NCI-H345 treated with DMSO at 0.1 percent for 48 hours (cell line): Measurements from ENCODE around the gene ERC2.

Experiments
- DNase-seq: peaks from one replicate; lab custom pipeline; 2025; ENCODE audit not compliant: unreplicated experiment; lab: John Stamatoyannopoulos, UW

Gene ERC2

DNA sequence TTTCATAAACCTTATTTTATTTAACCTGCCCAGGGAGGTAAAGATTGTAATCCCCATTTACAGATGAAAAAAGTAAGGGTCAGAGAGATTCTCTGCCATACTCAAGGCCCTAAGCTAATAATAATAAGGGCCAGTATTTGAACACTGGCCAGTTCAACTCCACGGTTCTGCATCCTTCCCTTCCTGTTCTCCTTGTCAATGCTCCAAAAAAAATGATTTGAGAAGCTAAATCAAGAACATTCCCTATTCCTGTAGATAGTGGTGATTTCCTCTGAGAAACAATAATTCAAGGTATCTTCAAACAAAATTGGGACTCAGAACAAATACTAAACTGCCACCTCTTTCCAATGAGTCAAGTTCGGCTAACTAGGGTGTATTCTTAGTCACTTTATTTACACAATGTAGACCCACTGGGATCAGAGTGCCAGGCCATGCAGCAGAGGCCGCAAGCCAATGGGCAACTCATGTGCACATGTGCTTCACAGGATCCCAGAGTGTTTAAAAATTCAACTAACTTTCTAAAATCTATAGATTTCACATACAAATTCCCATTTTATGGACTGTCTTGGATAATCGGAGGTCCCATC lies 521.6 kb downstream of the ERC2 start:
- no peak for DNase-seq

DNA sequence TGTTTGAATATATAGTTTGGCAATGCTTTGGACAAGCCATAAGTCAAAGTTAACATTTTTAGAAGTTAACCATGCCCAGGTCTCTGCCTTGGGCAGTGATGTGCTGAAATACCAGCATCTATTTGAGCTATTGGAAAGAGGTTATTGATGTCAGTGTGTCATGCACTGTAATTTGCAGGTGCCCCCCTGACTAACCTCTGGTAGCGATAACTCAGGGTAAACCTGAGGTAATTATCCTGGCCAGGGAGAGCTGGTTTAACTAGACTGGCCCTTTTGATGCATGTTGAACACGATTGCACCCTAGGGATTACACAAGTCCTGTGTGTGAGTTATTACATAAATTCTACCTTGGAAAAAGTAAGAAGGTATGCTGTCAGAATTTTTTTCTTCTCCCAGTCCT lies 525.4 kb downstream of the ERC2 start:
- no peak for DNase-seq

DNA sequence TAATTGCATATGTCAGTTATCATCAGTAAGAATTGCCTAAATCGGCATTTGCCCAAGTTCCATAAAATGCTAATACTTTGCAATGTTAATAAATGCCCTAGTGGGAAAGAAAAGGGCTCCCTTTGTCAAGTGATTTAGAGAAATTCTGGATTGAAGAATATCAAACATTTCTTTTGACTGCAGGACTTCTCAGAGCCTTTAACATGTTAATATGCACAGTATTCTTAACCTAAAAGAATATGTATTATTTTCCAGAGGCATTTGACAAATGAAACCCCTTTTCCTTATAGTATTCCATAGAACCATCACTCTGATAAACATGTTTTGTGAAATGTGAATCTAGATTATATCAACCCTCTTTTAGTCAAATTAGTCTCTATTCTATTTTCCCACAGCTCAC lies 529.0 kb downstream of the ERC2 start:
- no peak for DNase-seq

DNA sequence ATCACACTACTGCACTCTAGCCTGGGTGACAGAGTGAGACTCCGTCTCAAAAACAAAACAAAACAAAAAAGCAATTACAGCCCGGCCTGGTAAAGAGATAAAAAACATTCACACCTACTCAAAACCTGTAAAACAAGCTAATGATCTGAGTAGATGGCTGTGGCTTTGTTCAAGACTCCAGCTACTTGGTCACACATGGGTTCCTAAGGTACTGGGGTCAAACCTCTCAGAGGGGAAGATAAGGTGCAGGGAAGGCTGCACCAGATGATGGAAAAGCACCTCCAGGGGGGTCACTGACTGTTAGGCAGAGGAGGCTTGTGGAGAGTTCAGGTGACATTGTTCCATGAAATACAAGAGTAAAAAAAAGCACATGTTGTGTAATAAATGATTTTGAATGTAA lies 531.0 kb downstream of the ERC2 start:
- DNase-seq: no peak

DNA sequence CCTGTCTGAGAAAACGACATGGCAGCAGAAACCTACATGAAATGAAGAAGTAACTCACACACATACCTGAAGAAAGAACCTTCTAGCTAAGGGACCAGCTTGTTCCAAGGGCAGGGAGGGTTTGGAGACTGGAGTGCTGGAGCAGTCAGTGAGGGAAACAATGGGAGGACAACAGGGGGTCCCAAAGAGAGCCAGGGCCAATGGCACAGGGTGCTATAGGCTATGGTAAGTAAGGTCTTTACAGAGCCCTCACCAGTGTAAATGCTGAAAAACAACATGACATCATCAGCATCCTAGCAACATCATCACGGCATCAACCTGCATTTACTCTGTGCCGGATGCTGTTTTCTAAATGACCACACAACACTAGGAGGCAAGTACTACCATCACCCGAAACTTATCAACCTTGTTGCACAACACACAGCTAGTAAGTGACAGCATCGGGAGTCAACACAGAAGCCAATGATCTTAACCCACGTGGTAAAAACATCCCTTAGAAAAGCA lies 531.7 kb downstream of the ERC2 start:
- no peak for DNase-seq

DNA sequence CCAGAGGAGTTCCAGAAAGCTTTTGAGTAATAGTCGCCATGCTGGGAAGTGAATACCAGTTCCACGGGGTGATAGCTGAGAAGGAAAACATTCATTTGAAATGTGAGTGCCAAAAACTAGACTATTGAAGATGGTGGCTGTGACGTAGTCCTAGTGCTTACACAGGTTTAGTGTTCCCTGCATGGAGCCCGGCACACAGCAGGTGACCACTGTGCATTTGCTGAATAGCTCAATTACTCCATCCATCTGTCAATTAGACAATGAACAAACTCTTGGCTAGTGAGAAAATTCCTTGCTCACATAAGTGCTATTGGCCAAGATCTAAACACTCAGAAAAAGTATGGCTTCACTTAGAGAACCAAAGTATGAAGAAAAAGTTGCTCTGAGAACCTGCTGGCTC lies 533.0 kb downstream of the ERC2 start:
- DNase-seq: peak; percentile 66

DNA sequence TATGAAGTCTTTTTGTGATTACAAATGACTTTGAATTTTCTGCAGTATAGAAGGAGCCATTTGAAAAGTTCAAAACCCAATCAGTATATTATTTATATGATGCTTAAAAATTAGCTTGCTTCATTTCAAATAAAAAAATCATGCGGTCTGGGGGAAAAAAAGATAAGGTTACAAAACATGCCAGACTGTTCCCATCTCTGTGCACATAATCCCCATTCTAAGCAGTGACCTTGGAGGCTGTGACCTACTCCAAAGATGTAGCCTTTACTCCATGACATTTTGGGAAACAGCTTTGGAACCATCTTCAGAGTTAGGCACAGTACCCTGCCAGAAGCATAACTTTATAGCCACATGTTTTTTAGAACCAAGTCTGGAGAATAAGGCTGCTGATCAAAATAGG lies 533.5 kb downstream of the ERC2 start:
- DNase-seq: no peak

DNA sequence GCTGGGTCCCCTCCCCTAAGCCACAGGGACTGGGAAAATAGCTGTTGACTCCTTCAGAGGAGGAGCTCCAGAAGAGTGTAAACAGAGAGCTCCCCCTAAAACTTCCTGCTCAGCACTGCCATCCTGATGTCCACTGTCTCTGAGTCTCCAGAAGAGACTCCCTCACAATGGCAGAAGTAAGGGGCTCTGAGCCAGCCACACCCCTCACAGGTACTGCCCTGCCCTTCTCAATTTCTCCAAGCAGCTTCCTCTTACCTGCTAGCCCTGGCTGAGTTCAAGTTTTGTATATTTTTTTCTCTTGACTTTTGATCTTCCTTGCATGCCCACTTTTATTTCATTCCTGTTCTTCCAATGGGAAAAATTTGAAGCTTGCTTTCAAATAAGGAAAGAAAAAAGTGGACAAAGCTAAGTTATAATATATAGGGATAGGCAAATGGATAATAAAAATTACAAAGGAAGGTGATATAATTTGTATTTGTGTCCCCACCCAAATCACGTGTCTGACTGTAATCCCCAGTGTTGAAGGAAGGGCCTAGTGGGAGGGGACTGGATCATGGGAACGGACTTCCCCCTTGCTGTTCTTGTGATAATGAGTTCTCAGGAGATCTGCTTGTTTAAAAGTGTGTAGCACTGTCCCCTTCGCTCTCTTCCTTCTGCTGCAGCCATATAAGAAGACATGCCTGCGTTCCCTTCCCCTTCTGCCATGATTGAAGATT lies 539.0 kb downstream of the ERC2 start:
- no peak for DNase-seq

DNA sequence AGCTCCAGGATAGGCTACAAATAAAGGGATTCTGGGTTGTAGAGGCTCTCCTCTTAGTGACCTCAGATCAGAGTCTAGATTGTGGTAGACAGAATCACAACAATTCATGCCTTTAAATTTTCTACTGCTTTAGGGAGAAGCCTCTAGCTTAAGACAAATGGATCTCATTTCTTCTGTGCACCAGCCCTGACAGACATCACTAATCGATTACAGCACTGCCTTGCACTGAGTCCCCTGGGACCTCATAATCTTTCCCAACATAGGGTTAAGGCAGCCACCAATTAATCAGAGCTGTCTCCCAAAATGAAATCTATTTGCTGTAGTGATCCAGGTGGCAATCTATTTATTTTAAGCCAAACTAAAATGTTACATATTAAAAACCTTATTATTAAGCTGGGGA lies 544.6 kb downstream of the ERC2 start:
- DNase-seq: no peak

DNA sequence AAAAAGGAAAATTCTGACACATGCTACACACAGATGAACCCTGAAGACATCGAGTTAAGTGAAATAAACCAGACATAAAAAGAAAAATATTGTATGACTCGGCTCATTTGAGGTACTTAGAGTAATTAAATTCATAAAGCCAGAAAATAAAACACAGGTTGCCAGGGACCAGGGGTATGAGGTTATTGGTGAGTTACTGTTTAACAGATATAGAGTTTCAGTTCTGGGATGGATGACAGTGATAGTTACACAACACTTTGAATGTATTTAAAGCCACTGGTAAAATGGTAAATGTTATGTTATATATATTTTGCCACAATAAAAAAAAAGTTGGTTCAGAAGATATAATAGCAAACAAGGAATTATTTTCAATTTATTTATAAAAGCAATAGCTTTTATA lies 545.1 kb downstream of the ERC2 start:
- no peak for DNase-seq

DNA sequence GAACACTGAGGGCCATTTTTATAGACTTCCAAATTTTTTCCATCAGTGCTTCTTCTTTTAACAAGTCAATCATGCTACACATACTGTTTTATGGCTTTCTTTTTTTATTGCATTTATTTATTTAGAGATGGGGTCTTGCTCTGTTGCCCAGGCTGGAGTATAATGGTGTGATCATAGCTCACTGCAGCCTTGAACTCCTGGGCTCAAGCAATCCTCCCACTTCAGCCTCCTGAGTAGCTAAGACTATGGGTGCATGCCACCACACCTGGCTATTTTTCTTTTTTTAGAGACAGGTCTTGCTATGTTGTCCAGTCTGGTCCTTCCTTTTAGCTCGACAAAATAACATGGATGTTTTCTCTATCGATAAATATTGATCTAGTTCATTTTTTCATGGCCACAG lies 555.4 kb downstream of the ERC2 start:
- DNase-seq: no peak

DNA sequence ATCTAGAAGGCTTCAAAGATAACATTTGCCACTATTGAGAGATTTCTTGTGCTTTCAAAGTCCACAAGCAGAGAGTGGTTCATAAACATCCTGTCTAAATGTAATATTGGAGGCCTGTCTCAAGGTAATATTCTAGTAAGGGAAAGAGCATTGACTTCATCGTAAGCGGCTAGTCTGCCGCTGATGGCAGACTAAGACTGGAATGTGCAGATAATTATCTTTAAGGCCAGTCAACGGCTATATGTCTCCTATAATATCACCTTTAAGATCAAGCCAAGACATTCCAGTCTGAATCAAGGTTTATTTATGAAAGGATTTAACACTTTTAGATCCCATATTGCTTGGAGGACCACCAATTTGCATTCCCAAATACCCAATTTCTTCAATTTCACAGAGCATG lies 557.0 kb downstream of the ERC2 start:
- no peak for DNase-seq

DNA sequence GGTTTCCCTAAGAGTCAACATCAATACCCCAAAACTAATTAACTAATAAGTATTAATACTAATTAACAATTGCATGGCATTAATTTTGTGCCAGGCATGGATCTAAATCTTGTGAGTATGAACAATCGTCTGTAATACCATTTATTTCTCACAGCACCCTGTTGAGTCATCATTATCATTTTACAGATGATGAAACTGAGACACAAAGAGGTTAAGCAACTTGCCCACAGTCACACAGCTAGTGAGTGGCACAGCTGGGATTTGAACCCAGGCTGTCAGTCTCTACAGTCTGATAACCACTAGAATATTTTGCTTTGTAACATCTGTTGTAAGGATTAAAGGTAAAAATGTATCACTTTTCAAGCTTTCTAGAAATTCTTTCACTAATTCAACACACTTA lies 557.7 kb downstream of the ERC2 start:
- DNase-seq: no peak

DNA sequence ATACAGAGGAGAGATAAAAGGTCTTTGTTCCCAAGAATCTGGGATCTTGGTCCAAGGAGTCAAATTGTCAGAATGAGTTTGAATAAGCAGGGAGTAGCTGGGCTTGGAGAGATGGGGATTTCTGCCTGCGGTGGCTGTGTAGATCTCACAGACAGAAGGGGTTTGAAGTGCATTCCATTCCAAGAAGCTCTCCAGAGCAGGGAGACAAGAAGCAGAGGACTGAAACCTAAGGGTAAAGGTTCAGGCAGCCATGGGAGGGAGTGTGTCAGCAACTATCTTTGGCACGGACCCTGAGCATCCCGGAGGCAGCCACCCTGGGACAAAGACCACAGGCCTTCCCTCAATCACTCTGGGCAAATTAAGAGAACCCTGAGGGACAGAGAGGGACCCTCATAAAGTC lies 558.9 kb downstream of the ERC2 start:
- DNase-seq: no peak

DNA sequence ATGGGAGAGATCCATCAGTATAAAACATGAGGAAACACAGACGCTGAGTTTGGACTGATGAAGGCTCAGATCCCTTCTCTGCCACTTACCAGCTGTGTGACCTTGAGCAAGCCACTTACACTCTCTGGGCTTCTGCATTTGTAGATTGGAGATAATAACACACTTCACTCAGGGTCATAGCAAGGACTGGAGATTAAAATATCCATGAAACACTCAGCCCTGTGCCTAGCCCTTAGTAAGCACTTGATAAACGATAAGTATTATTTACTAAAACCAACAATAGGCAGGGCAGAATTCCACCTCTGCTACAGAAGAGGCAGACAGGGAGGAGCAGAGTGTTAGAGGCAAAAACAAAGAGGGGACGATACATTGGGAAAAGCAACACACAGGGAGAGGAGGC lies 560.7 kb downstream of the ERC2 start:
- no peak for DNase-seq

DNA sequence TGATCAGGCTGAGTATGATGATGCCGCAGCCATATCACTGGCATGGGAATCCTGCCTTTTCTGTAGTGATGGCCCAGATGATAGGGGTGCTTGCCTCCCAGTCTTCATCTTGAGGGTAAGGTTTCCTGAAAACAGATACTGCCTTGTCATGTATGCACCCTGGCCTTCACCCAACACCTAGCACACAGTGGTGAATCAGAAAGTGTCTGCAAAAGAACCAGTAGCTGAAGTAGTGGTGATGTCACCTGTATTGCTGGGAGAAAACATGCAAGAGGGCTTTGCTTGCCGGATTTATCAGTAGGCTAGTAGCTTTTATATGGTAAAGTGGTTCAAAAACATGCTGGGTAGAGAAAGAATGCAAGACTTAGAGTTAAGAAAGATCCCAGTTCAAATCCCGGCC lies 561.4 kb downstream of the ERC2 start:
- no peak for DNase-seq

DNA sequence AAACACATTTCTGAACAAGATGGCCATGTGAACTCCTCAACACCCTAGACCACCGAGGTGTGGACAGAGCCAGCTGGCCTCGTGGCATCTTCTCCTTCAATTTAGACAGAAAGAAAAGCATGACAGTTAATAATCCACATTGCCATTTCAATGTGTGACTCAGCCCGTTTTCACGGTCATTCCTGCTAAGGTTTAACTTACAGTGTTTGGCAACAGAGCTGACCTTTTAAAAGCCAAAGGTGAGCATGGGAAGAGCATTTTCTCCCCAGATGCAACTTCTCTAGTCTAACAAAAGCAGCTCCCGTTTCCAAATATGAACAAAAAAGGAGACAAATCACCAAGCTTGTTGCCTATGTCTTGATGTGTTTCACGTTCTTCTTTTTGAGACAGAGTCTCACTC lies 563.6 kb downstream of the ERC2 start:
- no peak for DNase-seq

DNA sequence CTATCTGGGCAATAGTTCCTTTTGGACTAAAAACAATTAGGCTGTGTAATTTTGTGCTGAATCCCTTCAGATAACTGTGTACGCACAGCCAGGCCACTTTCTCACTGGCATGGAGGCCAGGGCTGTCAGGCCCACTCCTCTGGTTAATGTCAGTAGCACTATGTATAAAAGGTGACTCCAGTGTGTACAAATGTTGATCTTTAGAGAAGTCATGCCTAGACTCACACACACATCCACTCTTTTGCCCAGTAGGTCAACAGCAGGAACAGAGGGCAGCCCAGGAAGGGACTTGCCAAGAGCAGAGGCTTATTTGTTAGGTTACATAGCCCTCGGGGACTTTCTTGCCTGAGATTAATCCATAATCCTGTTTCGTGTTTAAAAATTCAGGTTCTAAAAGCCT lies 564.6 kb downstream of the ERC2 start:
- no peak for DNase-seq

DNA sequence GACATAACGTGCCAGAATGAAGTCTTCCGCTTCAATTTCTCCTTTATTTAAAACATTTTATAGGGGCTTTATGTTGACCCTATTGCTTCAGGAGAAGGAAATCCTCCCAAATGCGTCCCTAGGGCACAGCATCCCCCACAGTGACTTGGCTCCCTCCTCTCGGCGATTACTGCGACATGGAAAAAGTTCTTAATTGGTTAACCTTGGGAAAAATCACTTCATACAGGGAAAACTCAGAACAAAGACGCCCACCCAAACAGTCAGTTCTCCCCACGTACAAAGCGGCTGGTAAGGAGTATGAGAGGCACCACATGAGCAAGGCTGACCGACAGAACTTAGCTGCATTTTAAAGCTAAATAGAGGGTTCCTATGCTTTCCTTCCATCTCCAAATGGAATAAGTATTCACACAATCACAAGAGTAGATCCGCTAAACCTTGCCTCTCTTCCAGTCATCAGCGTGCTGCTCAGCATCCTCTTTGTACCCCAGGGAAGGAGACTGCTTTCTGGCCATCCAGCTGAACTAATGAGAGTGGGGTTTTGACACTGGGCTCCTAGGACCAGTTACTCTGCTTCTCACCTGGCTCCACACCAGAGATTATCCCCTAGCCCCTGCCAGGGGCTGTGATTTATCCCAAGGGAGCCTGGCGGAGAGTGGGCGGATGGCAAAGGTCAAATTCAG lies 565.9 kb downstream of the ERC2 start:
- DNase-seq: no peak

DNA sequence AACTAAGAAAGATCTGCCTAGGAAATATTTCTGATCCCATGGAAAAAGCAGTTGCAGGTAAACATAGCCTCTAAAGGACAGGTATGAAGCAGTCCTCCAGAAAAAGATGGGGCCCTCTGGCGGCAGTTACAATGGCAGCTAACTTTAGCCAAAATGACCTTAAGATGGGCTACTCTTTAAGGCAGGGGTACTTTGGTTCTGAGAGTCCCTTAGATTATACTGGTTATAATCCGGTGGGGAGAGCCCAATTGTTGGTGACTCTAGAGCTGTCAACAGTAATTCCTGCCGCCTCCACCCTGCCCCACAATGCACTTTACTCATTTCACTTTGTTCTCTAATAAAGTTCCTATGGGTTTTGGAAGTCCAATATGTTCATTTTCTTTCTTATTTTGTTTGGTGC lies 568.4 kb downstream of the ERC2 start:
- DNase-seq: no peak

DNA sequence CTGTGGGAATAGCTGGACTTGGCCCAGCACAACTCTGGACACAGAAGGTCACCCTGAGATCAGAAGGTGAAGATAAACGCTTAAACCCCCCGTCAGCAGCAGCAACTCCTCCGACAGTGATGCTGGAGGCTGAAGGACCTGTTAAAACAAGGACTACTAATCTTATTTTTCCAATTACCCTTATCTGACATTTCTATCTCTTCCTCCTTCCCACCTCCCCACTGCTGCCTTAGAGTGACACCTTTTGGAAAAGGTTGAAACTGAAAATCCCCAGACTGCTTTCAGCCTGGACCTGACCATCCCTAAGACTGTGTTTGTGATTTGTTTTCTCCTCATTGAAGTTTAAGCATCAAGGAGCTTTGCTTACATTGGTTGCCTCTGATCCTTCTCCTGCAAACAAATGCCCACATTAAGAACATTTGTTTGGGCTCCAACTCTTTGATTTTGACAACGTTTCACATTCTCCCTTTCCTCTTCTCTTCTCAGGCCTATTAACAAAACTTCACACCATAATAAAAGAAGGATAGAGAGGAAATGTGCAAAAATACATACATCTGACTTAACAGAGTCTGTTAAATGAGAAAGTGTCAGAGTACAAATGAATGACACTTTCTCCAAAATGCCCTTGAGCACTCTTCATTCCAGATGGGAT lies 570.6 kb downstream of the ERC2 start:
- DNase-seq: peak; percentile 3
